AG09319 (cell line): ENCODE data around the gene PPP1R14B.

Experiments used
- DNase-seq: peaks from one replicate; pipeline ENCODE4 v3.0.0-alpha.2; 2010; ENCODE audit warnings: low read depth; ENCODE audit errors: extremely low read depth
- TF ChIP-seq, protein P1 (sequence below): IDR thresholded peaks from 2 replicates; pipeline ENCODE4 v1.5.1; 2011; ENCODE audit warnings: low read depth, mild to moderate bottlenecking, inconsistent platforms, low read length, moderate library complexity

The PPP1R14B gene

DNA sequence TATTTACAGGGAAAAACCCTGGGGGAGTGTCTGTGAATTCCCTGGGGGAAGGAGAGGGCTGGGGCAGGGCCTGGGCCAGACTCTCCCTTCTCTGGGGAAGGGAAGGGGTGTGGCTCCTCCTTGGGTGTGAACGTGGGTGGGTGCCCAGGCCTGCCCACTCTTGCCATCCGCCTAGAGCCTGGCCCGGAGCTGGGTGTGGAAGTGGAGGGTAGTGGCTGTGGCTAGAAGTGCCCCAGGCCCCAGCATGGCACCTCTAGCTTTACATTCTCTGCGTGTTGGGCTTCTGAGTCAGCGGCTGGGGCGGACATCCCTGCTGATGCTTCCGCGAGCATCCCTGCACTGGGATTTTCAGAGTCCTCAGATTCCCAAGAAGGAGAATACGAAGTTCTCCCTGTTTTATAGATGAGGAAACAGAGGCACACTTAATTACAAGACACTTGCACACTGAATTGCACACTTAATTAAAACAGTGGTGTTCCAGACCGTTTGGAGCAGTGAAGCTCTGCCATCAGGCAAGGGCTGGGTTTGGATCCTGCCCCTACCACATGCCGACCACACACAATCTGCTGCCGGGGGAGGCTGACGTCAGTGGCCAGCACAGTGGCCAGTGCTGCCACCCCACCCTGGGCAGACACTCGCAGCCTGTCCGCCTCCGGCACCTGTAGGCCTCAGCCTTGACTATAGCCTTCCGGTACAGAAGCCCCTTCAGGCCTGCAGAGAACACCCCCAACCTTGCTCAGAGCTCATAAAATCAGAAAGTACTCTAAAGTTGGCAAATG, 30.1 kb upstream of the PPP1R14B start:
- DNase-seq, result no peak

DNA sequence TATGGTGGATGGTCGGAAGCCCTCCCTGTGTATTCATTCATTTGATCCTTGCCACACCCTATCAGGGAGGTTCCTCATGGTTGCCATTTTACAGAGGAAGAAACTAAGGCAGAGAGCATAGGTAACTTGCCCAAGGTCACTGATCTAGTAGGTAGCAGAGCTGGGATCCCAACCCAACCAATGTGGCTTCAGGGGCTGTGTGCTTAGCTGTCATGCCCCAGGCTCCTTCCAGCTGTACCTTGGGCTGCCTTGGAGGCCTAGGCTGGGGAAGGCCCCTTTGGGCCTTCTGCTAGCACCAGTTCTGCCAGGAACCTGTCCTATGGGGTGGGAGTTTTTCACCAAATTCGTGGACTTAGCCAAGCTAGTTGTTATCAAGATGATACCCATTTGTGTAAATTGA, 29.1 kb upstream of the PPP1R14B start:
- no peak for DNase-seq
- TF ChIP-seq, protein P1, sequence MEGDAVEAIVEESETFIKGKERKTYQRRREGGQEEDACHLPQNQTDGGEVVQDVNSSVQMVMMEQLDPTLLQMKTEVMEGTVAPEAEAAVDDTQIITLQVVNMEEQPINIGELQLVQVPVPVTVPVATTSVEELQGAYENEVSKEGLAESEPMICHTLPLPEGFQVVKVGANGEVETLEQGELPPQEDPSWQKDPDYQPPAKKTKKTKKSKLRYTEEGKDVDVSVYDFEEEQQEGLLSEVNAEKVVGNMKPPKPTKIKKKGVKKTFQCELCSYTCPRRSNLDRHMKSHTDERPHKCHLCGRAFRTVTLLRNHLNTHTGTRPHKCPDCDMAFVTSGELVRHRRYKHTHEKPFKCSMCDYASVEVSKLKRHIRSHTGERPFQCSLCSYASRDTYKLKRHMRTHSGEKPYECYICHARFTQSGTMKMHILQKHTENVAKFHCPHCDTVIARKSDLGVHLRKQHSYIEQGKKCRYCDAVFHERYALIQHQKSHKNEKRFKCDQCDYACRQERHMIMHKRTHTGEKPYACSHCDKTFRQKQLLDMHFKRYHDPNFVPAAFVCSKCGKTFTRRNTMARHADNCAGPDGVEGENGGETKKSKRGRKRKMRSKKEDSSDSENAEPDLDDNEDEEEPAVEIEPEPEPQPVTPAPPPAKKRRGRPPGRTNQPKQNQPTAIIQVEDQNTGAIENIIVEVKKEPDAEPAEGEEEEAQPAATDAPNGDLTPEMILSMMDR, result no peak

More for the DNA sequence above, 30.1 kb upstream of the PPP1R14B start:
- TF ChIP-seq, protein P1, result no peak

DNA sequence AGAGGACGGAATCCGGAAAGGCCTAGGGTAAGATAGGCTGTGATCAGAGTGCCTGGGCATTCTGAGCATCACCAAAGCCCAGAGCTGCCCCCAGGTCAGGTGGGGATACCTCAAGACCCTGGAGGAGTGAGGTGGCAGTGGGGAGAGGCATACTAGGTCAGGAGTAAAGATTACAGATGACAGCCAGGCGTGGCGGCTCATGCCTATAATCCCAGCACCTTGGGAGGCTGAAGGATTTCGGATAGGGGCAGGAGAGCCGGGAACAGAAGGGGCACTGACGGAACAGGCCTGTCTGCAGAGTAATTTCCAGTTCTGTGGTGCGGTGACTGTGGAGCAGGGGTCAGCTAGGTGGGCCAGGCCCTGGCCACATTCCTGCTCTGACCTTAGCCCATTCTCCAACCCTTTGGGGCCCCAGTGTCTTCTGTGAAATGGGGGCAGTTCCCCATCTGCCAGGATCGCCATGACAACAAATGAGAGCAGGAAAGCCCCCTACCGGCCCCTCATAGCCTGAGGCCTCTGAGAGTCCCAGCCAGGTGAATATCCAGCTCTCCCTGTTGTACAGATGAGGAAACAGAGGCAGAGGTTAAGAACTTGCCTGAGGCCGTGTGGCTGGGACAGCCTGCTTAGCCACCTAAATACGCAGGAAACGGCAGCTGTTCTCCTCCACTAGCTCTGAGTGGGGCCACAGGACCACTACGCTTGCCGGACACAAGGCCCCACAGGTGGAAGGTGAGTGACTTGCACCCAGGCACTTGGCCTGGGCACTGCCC, 28.5 kb upstream of the PPP1R14B start:
- TF ChIP-seq, protein P1, result no peak
- DNase-seq, result no peak

DNA sequence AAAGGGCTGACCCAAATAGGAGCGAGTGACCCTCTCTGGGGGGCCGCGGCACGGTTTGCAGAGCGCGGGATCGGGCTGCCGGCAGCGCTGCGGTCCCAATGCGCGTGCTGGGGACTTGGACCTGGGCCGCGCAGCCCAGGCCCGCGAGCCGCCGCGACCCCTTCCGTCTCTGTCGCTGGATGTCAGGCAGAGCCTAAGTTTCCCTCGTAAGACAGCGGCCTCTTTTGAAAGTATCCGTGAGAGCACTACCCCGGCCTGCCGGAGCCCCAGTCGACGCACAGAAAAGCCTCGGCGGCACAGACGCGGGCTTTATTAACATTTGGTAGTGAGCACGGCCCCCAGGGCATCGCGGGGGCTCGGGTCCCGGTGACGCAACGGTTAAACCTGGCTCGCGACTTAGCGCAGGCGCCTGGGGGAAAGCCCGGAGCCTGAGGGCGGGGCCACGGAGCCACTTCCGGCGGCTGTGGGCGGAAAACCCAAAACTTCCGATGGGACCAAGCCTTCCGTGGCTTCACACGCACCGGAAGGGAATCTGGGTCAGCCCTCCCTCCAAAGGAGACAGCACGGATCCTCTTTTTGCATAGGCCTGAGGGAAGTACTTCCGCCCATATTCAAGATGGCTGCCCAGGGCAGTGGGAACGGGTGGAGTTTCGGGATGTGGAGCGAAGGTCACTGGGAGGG, 22.9 kb upstream of the PPP1R14B start:
- TF ChIP-seq, protein P1, result no peak; the same call in 1 of the 2 replicates

DNA sequence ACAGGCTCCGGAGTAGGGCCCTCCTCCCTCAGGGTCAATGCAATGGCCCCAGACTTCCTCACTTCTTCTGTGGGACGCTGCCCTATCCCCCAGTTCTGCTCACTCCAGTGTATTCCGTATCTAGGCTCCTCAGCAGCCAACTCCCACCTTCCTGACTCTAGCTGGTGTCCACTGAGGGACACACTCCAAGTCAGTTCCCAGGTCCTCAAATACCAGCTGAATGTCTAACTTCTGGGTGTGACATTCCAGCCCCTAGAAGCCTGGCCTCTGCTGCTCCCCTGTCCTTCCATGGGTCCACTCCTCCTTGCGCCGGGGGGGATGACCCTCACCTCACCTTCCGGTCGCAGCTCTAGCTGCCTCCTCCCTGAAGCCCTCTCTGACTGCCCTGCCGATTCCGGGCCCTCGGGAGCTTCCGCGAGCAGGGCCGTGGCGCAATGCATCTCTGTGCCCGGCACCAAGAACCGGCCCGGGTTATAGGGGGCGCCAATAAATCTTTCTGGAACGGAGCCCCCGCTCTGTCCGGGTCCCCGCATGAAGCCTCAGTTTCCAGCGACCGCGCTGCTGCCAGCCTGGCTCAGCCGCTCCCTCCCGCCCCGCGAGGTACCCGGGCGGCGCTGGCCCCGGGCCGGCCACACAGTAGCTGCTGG, 22.3 kb upstream of the PPP1R14B start:
- TF ChIP-seq, protein P1, result no peak
- no peak for DNase-seq

More for the DNA sequence above, 22.9 kb upstream of the PPP1R14B start:
- peak; percentile 100 for DNase-seq

DNA sequence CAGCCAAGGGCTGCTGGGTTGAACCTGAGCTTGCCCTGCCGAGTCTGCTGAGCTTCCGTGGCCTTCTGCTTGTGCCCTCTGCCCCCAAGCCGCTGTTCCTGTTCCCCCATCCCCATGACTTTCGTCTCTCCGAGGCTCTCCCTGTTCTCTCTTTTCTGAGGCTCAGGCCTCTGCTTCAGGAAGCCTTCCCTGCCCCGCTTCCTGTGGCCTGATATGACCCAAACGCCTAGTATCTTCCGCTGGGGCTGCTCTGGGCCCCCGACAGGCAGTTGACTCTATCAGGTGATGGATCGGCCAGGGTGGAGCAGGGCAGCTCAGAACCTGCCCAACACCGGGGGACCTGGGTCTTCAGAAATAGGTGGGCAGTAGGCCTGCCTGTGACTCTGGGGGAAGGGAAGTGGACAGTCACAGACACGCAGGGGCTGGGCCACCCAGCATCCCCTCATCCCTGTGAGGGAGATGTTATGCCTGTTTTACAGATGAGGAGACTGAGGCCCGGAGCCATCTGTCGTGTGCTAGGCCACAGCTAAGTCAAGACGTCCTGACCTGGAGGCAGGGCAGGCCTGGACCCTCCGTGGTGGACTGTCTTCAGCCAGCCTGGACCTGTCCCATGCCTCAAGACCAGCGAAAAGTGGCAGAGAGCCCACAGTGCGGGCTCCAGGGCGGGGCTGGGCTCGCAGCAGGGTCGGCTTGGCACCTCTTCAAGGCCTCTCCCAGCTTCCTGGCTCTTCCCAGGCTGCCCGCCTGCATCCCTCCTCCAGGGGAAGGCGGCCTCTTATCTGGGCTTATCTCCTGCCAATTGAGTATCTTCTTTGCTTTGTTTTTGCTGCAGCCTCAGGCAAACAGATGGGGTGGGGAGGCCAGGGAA, 21.5 kb upstream of the PPP1R14B start:
- TF ChIP-seq, protein P1, result no peak
- DNase-seq, result no peak
